HG03354 (cell line): ENCODE measurements around the gene PUSL1.

Experiments
- ATAC-seq: cut with Tn5 transposase; IDR thresholded peaks from one replicate; pipeline ENCODE4 v1.9.1; 2021; ENCODE audit warnings: mild to moderate bottlenecking; ENCODE audit not compliant: unreplicated experiment, poor library complexity, severe bottlenecking

The PUSL1 gene

GRCh38 chr1:1320666-1321448 is 12.5 kb downstream of the PUSL1 start:
- no peak for ATAC-seq

- ATAC-seq = no peak
Measured at GRCh38 chr1:1321477-1321876, 13.1 kb downstream of the PUSL1 start.

GRCh38 chr1:1322418-1322817 is 14.0 kb downstream of the PUSL1 start:
- ATAC-seq = no peak

- no peak for ATAC-seq
Measured at GRCh38 chr1:1322952-1323351, 14.6 kb downstream of the PUSL1 start.

- ATAC-seq = peak; percentile 49
Measured at GRCh38 chr1:1324084-1324523, 15.7 kb downstream of the PUSL1 start.

GRCh38 chr1:1324524-1325287 is 16.3 kb downstream of the PUSL1 start, which contains the start of the genes CPTP and INTS11:
CPTP (plus strand) TSS chr1:1324802; CDS start chr1:1326911, 2,109 bp downstream.
INTS11 (minus strand) TSS chr1:1324660; CDS start chr1:1324608, 52 bp downstream.
- peak; percentile 77 for ATAC-seq

GRCh38 chr1:1325288-1326074 is 17.1 kb downstream of the PUSL1 start:
- ATAC-seq = no peak

- ATAC-seq = no peak
Measured at GRCh38 chr1:1326075-1326605, 17.7 kb downstream of the PUSL1 start.

GRCh38 chr1:1327291-1327690 is 18.9 kb downstream of the PUSL1 start:
- ATAC-seq = no peak

- no peak for ATAC-seq
Measured at GRCh38 chr1:1328254-1328653, 19.9 kb downstream of the PUSL1 start.

- ATAC-seq = no peak
Measured at GRCh38 chr1:1329304-1330210, 21.2 kb downstream of the PUSL1 start.

- no peak for ATAC-seq
Measured at GRCh38 chr1:1330366-1331067, 22.1 kb downstream of the PUSL1 start.

GRCh38 chr1:1331068-1331965 is 22.9 kb downstream of the PUSL1 start, which contains the start of gene TAS1R3:
TAS1R3 (plus strand) TSS chr1:1331280; CDS start chr1:1331346, 66 bp downstream.
- no peak for ATAC-seq

- no peak for ATAC-seq
Measured at GRCh38 chr1:1332031-1332755, 23.8 kb downstream of the PUSL1 start.

GRCh38 chr1:1332774-1333480 is 24.5 kb downstream of the PUSL1 start:
- ATAC-seq = no peak
